ENCODE data around the gene PARD3B.

Gene PARD3B

GRCh38 chr2:205161156-205161839 lies 616.0 kb downstream of the PARD3B start:
- Histone ChIP-seq H3K9me3 (no peaks in the 10 kb centered on the region), H3K4me3 (ENCODE audit: low read depth in 1 of 2, low read length in 1 of 2) (no peak overlapping the region), H3K4me1 (ENCODE audit: control insufficient read depth in 1 of 2, insufficient read depth in 1 of 2, low read depth in 1 of 2, low read length in 1 of 2) (no peaks in the 10 kb centered on the region), H3K36me3 (no peaks in the 10 kb centered on the region), H3K27ac (no peak overlapping the region), H3K27me3 (no peaks in the 10 kb centered on the region)
- no peak for TF ChIP-seq CTCF (IDR thresholded peaks at IDR 0.05)

GRCh38 chr2:205166745-205167144 lies 621.5 kb downstream of the PARD3B start:
- H3K27ac ChIP-seq, result no peak overlapping the region
- no peaks in the 10 kb centered on the region for H3K4me1 ChIP-seq (ENCODE audit: control insufficient read depth in 1 of 2, insufficient read depth in 1 of 2, low read depth in 1 of 2, low read length in 1 of 2)
- no peak for TF ChIP-seq CTCF (IDR thresholded peaks at IDR 0.05)
- no peaks in the 10 kb centered on the region for H3K27me3 ChIP-seq
- H3K36me3 ChIP-seq, result no peaks in the 10 kb centered on the region
- H3K4me3 ChIP-seq (ENCODE audit: low read depth in 1 of 2, low read length in 1 of 2), result no peak overlapping the region
- no peaks in the 10 kb centered on the region for H3K9me3 ChIP-seq

- TF ChIP-seq CTCF (IDR thresholded peaks at IDR 0.05), result no peak
- no peaks in the 10 kb centered on the region for H3K36me3 ChIP-seq
- H3K4me3 ChIP-seq (ENCODE audit: low read depth in 1 of 2, low read length in 1 of 2), result no peak overlapping the region
- H3K9me3 ChIP-seq, result no peaks in the 10 kb centered on the region
- H3K27me3 ChIP-seq, result no peaks in the 10 kb centered on the region
- no peak overlapping the region for H3K27ac ChIP-seq
- no peaks in the 10 kb centered on the region for H3K4me1 ChIP-seq (ENCODE audit: control insufficient read depth in 1 of 2, insufficient read depth in 1 of 2, low read depth in 1 of 2, low read length in 1 of 2)
Observed at GRCh38 chr2:205169012-205169411, 623.7 kb downstream of the PARD3B start.

- Histone ChIP-seq H3K27ac (no peak overlapping the region), H3K36me3 (no peaks in the 10 kb centered on the region), H3K27me3 (no peaks in the 10 kb centered on the region), H3K4me3 (ENCODE audit: low read depth in 1 of 2, low read length in 1 of 2) (no peak overlapping the region), H3K9me3 (no peaks in the 10 kb centered on the region), H3K4me1 (ENCODE audit: control insufficient read depth in 1 of 2, insufficient read depth in 1 of 2, low read depth in 1 of 2, low read length in 1 of 2) (no peaks in the 10 kb centered on the region)
- no peak for TF ChIP-seq CTCF (IDR thresholded peaks at IDR 0.05)
Observed at GRCh38 chr2:205169464-205169863, 624.2 kb downstream of the PARD3B start.

- Histone ChIP-seq H3K27me3 (no peaks in the 10 kb centered on the region), H3K4me3 (ENCODE audit: low read depth in 1 of 2, low read length in 1 of 2) (no peak overlapping the region), H3K9me3 (no peaks in the 10 kb centered on the region), H3K4me1 (ENCODE audit: control insufficient read depth in 1 of 2, insufficient read depth in 1 of 2, low read depth in 1 of 2, low read length in 1 of 2) (no peaks in the 10 kb centered on the region), H3K27ac (no peak overlapping the region), H3K36me3 (no peaks in the 10 kb centered on the region)
- TF ChIP-seq CTCF (IDR thresholded peaks at IDR 0.05), result no peak
Observed at GRCh38 chr2:205170399-205170798, 625.1 kb downstream of the PARD3B start.
